HG03520 (cell line): ENCODE measurements around the gene ATXN2.
"Not testable (repeated sequence)": the region's sequence is repeated elsewhere in the genome, so short reads cannot be mapped to it uniquely, and the experiment has no call there.

Experiments
- ATAC-seq: cut with Tn5 transposase; IDR thresholded peaks from one replicate; pipeline ENCODE4 v1.9.1; 2021; ENCODE audit warnings: mild to moderate bottlenecking, moderate library complexity; ENCODE audit not compliant: unreplicated experiment

Gene ATXN2

GRCh38 chr12:111598637-111599452 is at the start of gene ATXN2:
TSS of gene ATXN2 (minus strand) at chr12:111599315. CDS start at chr12:111599034, 281 bp downstream.
- peak; percentile 39 for ATAC-seq

GRCh38 chr12:111645433-111645832 is 46.3 kb upstream of the ATXN2 start:
- ATAC-seq, result no peak

GRCh38 chr12:111643427-111643826 is 44.3 kb upstream of the ATXN2 start:
- no peak for ATAC-seq

GRCh38 chr12:111642681-111643426 is 43.7 kb upstream of the ATXN2 start:
- ATAC-seq, result no peak

GRCh38 chr12:111640506-111640905 is 41.4 kb upstream of the ATXN2 start:
- no peak for ATAC-seq

- ATAC-seq, result no peak
Observed at GRCh38 chr12:111638556-111638955, 39.4 kb upstream of the ATXN2 start.

- ATAC-seq, result no peak
Observed at GRCh38 chr12:111636209-111636945, 37.3 kb upstream of the ATXN2 start.

GRCh38 chr12:111635524-111635923 is 36.4 kb upstream of the ATXN2 start:
- ATAC-seq, result no peak

- no peak for ATAC-seq
Observed at GRCh38 chr12:111628505-111629260, 29.6 kb upstream of the ATXN2 start.

GRCh38 chr12:111626230-111626629 is 27.1 kb upstream of the ATXN2 start:
- ATAC-seq, result no peak

GRCh38 chr12:111624540-111624939 is 25.4 kb upstream of the ATXN2 start:
- ATAC-seq, result no peak

- ATAC-seq, result not testable (repeated sequence)
Observed at GRCh38 chr12:111617841-111618240, 18.7 kb upstream of the ATXN2 start.

GRCh38 chr12:111616177-111616623 is 17.1 kb upstream of the ATXN2 start:
- no peak for ATAC-seq

- ATAC-seq, result no peak
Observed at GRCh38 chr12:111607239-111607638, 8.1 kb upstream of the ATXN2 start.

GRCh38 chr12:111606767-111607230 is 7.7 kb upstream of the ATXN2 start:
- ATAC-seq, result no peak

GRCh38 chr12:111605911-111606766 is 7.0 kb upstream of the ATXN2 start:
- no peak for ATAC-seq

GRCh38 chr12:111602857-111603256 is 3.7 kb upstream of the ATXN2 start:
- ATAC-seq, result not testable (repeated sequence)

- ATAC-seq, result no peak
Observed at GRCh38 chr12:111602348-111602747, 3.2 kb upstream of the ATXN2 start.

- not testable (repeated sequence) for ATAC-seq
Observed at GRCh38 chr12:111600986-111601385, 1.9 kb upstream of the ATXN2 start.
